HepG2 (cell line): Measurements from ENCODE around the gene CLEC2D.

Experiments used
- AGO1 ChIP-seq: fragments of 200-400 bp; formaldehyde crosslinking; IDR thresholded peaks from 2 replicates; pipeline ENCODE4 v1.6.1; 2017; ENCODE audit warnings: mild to moderate bottlenecking, low read depth, low read length, moderate library complexity; ENCODE audit not compliant: poor library complexity, severe bottlenecking
- DPF2 ChIP-seq: sonication (generic); formaldehyde crosslinking; IDR thresholded peaks from 2 replicates; pipeline ENCODE4 v1.4.0; 2020; ENCODE audit warnings: mild to moderate bottlenecking, low read depth, missing genetic modification reagents, borderline replicate concordance
- EHMT2 ChIP-seq: fragments of 200-600 bp; sonication (generic); IDR thresholded peaks from 2 replicates; pipeline ENCODE4 v1.7.0; 2017; ENCODE audit warnings: antibody characterized with exemption, low read depth, low read length, borderline replicate concordance
- FLYWCH1 ChIP-seq: sonication (generic); formaldehyde crosslinking; IDR thresholded peaks from 2 replicates; pipeline ENCODE4 v1.8.1; 2023; ENCODE audit warnings: mild to moderate bottlenecking, missing genetic modification reagents
- HCFC1 ChIP-seq: fragments of 150-350 bp; IDR thresholded peaks from 2 replicates; pipeline ENCODE4 v1.6.1; 2014; ENCODE audit warnings: low read depth, low read length
- SNAPC5 ChIP-seq: sonication (generic); formaldehyde crosslinking; IDR thresholded peaks from 2 replicates; pipeline ENCODE4 v1.8.1; 2023; ENCODE audit warnings: mild to moderate bottlenecking, missing genetic modification reagents, borderline replicate concordance
- ZBTB46 ChIP-seq: sonication (generic); formaldehyde crosslinking; IDR thresholded peaks from 2 replicates; pipeline ENCODE4 v1.4.0; 2020; ENCODE audit warnings: mild to moderate bottlenecking, missing genetic modification reagents, borderline replicate concordance
- ZNF230 ChIP-seq: sonication (generic); formaldehyde crosslinking; IDR thresholded peaks from 2 replicates; pipeline ENCODE4 v1.4.0; 2020; ENCODE audit warnings: mild to moderate bottlenecking, missing genetic modification reagents
- ZNF3 ChIP-seq: IDR thresholded peaks from 2 replicates; pipeline ENCODE4 v1.7.0; 2017; ENCODE audit warnings: inconsistent platforms
- ZNF512B ChIP-seq: sonication (generic); formaldehyde crosslinking; IDR thresholded peaks from 2 replicates; pipeline ENCODE4 v1.5.1; 2020; ENCODE audit warnings: missing genetic modification reagents, mild to moderate bottlenecking, borderline replicate concordance
- ZNF547 ChIP-seq: sonication (generic); formaldehyde crosslinking; IDR thresholded peaks from 2 replicates; pipeline ENCODE4 v1.5.1; 2020; ENCODE audit warnings: mild to moderate bottlenecking, missing genetic modification reagents
- TF ChIP-seq, protein P1 (sequence below): sonication (generic); formaldehyde crosslinking; IDR thresholded peaks from 2 replicates; pipeline ENCODE4 v1.5.0; 2020; ENCODE audit warnings: mild to moderate bottlenecking, missing genetic modification reagents, moderate library complexity

DNA sequence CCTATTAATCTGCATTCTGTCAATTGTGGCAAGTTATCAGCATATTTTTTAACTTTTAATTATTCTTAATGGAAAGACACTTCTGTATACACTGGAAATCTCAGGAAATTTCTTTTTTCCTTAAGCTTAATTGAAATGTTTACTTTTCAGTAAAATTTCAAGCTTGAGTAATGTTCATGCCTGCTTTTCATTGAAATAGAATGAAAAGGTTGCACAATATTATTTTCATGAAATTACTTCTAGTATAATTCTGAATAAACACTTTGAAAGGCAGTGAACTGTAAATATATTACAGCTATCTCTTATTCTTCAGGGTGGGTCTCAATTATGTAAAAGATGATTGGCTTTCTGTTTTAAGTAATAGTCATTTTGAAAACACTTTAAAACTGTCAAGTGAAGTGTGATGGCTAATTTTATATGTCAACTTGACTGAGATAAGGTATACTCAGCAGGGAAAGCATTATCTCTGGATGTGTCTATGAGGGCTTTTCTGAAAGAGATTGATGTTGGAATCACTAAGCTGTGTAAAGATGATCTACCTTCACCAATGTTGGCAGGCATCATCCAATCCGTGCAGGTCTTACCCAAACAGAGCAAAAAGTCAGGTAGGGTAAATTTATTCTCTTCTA is 29.9 kb downstream of the CLEC2D start:
- TF ChIP-seq ZNF547 (CRISPR knock-in tag), result no peak
- TF ChIP-seq ZNF3 (CRISPR knock-in tag), result no peak
- TF ChIP-seq EHMT2, result no peak
- TF ChIP-seq, protein P1, sequence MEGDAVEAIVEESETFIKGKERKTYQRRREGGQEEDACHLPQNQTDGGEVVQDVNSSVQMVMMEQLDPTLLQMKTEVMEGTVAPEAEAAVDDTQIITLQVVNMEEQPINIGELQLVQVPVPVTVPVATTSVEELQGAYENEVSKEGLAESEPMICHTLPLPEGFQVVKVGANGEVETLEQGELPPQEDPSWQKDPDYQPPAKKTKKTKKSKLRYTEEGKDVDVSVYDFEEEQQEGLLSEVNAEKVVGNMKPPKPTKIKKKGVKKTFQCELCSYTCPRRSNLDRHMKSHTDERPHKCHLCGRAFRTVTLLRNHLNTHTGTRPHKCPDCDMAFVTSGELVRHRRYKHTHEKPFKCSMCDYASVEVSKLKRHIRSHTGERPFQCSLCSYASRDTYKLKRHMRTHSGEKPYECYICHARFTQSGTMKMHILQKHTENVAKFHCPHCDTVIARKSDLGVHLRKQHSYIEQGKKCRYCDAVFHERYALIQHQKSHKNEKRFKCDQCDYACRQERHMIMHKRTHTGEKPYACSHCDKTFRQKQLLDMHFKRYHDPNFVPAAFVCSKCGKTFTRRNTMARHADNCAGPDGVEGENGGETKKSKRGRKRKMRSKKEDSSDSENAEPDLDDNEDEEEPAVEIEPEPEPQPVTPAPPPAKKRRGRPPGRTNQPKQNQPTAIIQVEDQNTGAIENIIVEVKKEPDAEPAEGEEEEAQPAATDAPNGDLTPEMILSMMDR (CRISPR knock-in tag), result no peak
- TF ChIP-seq AGO1, result no peak
- no peak for TF ChIP-seq SNAPC5 (CRISPR knock-in tag)
- TF ChIP-seq HCFC1, result no peak
- TF ChIP-seq DPF2 (CRISPR knock-in tag), result no peak
- no peak for TF ChIP-seq ZNF512B (CRISPR knock-in tag)
- no peak for TF ChIP-seq ZNF230 (CRISPR knock-in tag)
- TF ChIP-seq ZBTB46 (CRISPR knock-in tag), result no peak
- no peak for TF ChIP-seq FLYWCH1 (CRISPR knock-in tag)
